Activated CD4-positive, alpha-beta T cell treated with anti-CD3 and anti-CD28 coated beads for 36 hours (primary cell): ENCODE data around the gene NAT9. TPM values are rescaled to one million over a fixed set of nuclear protein-coding genes. Genes with fewer than 3 reads are reported as not detected.

ENCODE experiments used
- ATAC-seq: fragments of 200-7000 bp; cut with Tn5 transposase; one replicate; pipeline ENCODE4 v1.10.0; 2021; ENCODE audit warnings: mild to moderate bottlenecking, moderate library complexity
- CTCF ChIA-PET: fragments of 350-600 bp; sonication (Branson Sonifier 250); formaldehyde crosslinking; loops from one replicate; lab custom pipeline; 2021; ENCODE audit warnings: antibody characterized with exemption; lab: Charles Lee
- POLR2A ChIA-PET: fragments of 350-600 bp; sonication (Branson Sonifier 250); formaldehyde crosslinking; loops from one replicate; lab custom pipeline; 2021; ENCODE audit warnings: antibody characterized with exemption, inconsistent platforms; lab: Charles Lee
- DNase-seq: peaks from one replicate; pipeline ENCODE4 v3.0.0-alpha.2; 2020
- H3K27ac Mint-ChIP-seq: one replicate; pipeline ENCODE4 v1.8.0; 2021; ENCODE audit warnings: mixed read lengths
- H3K27me3 Mint-ChIP-seq: one replicate; pipeline ENCODE4 v1.8.0; 2021; ENCODE audit warnings: mixed read lengths
- H3K36me3 Mint-ChIP-seq: one replicate; pipeline ENCODE4 v1.8.0; 2021; ENCODE audit warnings: low read depth, mixed read lengths
- H3K4me1 Mint-ChIP-seq: one replicate; pipeline ENCODE4 v1.8.0; 2021; ENCODE audit warnings: mixed read lengths
- H3K4me3 Mint-ChIP-seq: one replicate; pipeline ENCODE4 v1.8.0; 2021; ENCODE audit warnings: mild to moderate bottlenecking, moderate library complexity, mixed read lengths
- H3K9me3 Mint-ChIP-seq: one replicate; pipeline ENCODE4 v1.8.0; 2021; ENCODE audit warnings: low read depth, mixed read lengths
- intact Hi-C, 2 experiments: fragments of 100-400 bp; cut with DNase I in 1 of 2; cut with micrococcal nuclease in 1 of 2; formaldehyde crosslinking; loops; one replicate each; pipeline versions ENCODE4 v1.14.2 to v1.15.1; 2022 to 2024; cut with DNase I, micrococcal nuclease
- total RNA-seq, 2 experiments: library from RNA; stranded (reverse); gene quantifications; one replicate each; pipeline ENCODE4 v1.2.3, GENCODE V29; 2021

The NAT9 gene
- total RNA-seq, 2 experiments from 2014 or later = 23.7 to 39.6 TPM

GRCh38 chr17:74739227-74739831 lies 36.8 kb downstream of the NAT9 start:
- CTCF ChIA-PET = interaction anchor here (0.6 to 4.5 kb wide), 9 partner anchors 7 to 777 kb away, joined by 3 to 103 read pairs (median 6); partner anchors contain the start of gene TSEN54
- Mint-ChIP-seq H3K27ac (peak overlapping the region; percentile 79), H3K4me1 (peaks cover 75% of the 10 kb centered on the region), H3K4me3 (no peak overlapping the region), H3K36me3 (no peaks in the 10 kb centered on the region), H3K9me3 (no peaks in the 10 kb centered on the region), H3K27me3 (no peaks in the 10 kb centered on the region)
- ATAC-seq (no peak), DNase-seq (peak; percentile 50)
- POLR2A ChIA-PET = interaction anchor here (0.9 kb wide), 2 partner anchors 12 to 17 kb away, joined by 3 to 6 read pairs; no protein-coding TSS in a partner anchor
- intact Hi-C loops = loop anchor here (5.0 to 10.0 kb wide), 2 partner anchors 172 to 365 kb away; partner anchors contain the start of gene CD300H (in 1 of the 2)

GRCh38 chr17:74738051-74738996 lies 37.8 kb downstream of the NAT9 start:
- ChIA-PET CTCF (interaction anchor here (0.6 to 4.5 kb wide), 23 partner anchors 8 to 233 kb away, joined by 3 to 103 read pairs (median 6); partner anchors contain the start of gene FDXR), POLR2A (interaction anchor here (0.6 to 1.4 kb wide), 9 partner anchors 9 to 135 kb away, joined by 3 to 6 read pairs (median 3); partner anchors contain the start of gene NAT9)
- Mint-ChIP-seq H3K4me1 (peaks cover 65% of the 10 kb centered on the region), H3K27me3 (no peaks in the 10 kb centered on the region), H3K36me3 (no peaks in the 10 kb centered on the region), H3K27ac (peak overlapping the region; percentile 79), H3K4me3 (peak overlapping the region; percentile 68), H3K9me3 (no peaks in the 10 kb centered on the region)
- DNase-seq (peak; percentile 88), ATAC-seq (peak; percentile 84)
- intact Hi-C loops = loop anchor here (5.0 to 10.0 kb wide), 2 partner anchors 171 to 364 kb away; partner anchors contain the start of gene CD300H (in 1 of the 2)

- Mint-ChIP-seq H3K4me3 (peak overlapping the region; percentile 68), H3K36me3 (no peaks in the 10 kb centered on the region), H3K9me3 (no peaks in the 10 kb centered on the region), H3K27me3 (no peaks in the 10 kb centered on the region), H3K4me1 (peaks cover 57% of the 10 kb centered on the region), H3K27ac (peak overlapping the region; percentile 79)
- peak; percentile 70 for DNase-seq
- intact Hi-C loops = loop anchor here (1.0 to 10.0 kb wide), 3 partner anchors 80 to 363 kb away; partner anchors contain the start of gene CD300H (in 1 of the 2)
- ChIA-PET POLR2A (interaction anchor here (0.6 to 1.4 kb wide), 6 partner anchors 22 to 136 kb away, joined by 3 read pairs; partner anchors contain the start of gene NAT9), CTCF (interaction anchor here (0.6 to 4.5 kb wide), 23 partner anchors 9 to 359 kb away, joined by 3 to 103 read pairs (median 6); partner anchors contain the start of gene FDXR)
- ATAC-seq = peak; percentile 21
Measured at GRCh38 chr17:74737299-74738050, 38.7 kb downstream of the NAT9 start.

GRCh38 chr17:74736513-74737298 lies 39.4 kb downstream of the NAT9 start, which contains the start of gene RAB37:
Gene RAB37, plus strand, starts transcription at chr17:74737256. Its CDS starts 17 bp downstream, at chr17:74737273.
- Mint-ChIP-seq H3K9me3 (no peaks in the 10 kb centered on the region), H3K36me3 (no peaks in the 10 kb centered on the region), H3K4me1 (peaks cover 49% of the 10 kb centered on the region), H3K4me3 (peak within 1 kb of the TSS; percentile 68), H3K27me3 (no peaks in the 10 kb centered on the region), H3K27ac (peak within 1 kb of the TSS; percentile 79)
- CTCF ChIA-PET = interaction anchor here (0.6 to 4.5 kb wide), 31 partner anchors 9 to 762 kb away, joined by 3 to 103 read pairs (median 4); partner anchors contain the start of gene FDXR
- ATAC-seq (peak; percentile 19), DNase-seq (peak; percentile 65)
- POLR2A ChIA-PET = interaction anchor here (0.5 to 1.4 kb wide), 4 partner anchors 38 to 108 kb away, joined by 3 to 6 read pairs (median 3); no protein-coding TSS in a partner anchor
- intact Hi-C loops = loop anchor here (1.0 to 10.0 kb wide), 3 partner anchors 79 to 362 kb away; partner anchors contain the start of gene CD300H (in 1 of the 2)

- ChIA-PET CTCF (interaction anchor here (0.6 kb wide), 1 partner anchor 209 kb away, joined by 3 read pairs; no protein-coding TSS in a partner anchor), POLR2A (no interaction called here)
- Mint-ChIP-seq H3K36me3 (no peaks in the 10 kb centered on the region), H3K9me3 (no peaks in the 10 kb centered on the region), H3K27ac (no peak overlapping the region), H3K27me3 (no peaks in the 10 kb centered on the region), H3K4me3 (no peak overlapping the region), H3K4me1 (peaks cover 37% of the 10 kb centered on the region)
- intact Hi-C loops = loop anchor here in 1 of 2 experiments (10.0 kb wide), 1 partner anchor 359 kb away; no protein-coding TSS in a partner anchor
- DNase-seq (no peak), ATAC-seq (no peak)
Measured at GRCh38 chr17:74734256-74734655, 41.9 kb downstream of the NAT9 start.

- ATAC-seq = no peak
Measured at GRCh38 chr17:74733365-74734122, 42.6 kb downstream of the NAT9 start.

GRCh38 chr17:74732042-74732867 lies 43.9 kb downstream of the NAT9 start:
- ChIA-PET POLR2A (no interaction called here), CTCF (interaction anchor here (0.5 kb wide), 1 partner anchor 178 kb away, joined by 4 read pairs; no protein-coding TSS in a partner anchor)
- H3K4me1 Mint-ChIP-seq = peaks cover 18% of the 10 kb centered on the region
- intact Hi-C loops = loop anchor here in 1 of 2 experiments (10.0 kb wide), 1 partner anchor 357 kb away; no protein-coding TSS in a partner anchor
- H3K4me3 Mint-ChIP-seq = no peak overlapping the region
- no peaks in the 10 kb centered on the region for H3K36me3 Mint-ChIP-seq
- no peaks in the 10 kb centered on the region for H3K9me3 Mint-ChIP-seq
- ATAC-seq (no peak), DNase-seq (no peak)
- no peaks in the 10 kb centered on the region for H3K27me3 Mint-ChIP-seq
- H3K27ac Mint-ChIP-seq = no peak overlapping the region

More at GRCh38 chr17:74733365-74734122, 42.6 kb downstream of the NAT9 start:
- Mint-ChIP-seq H3K27me3 (no peaks in the 10 kb centered on the region), H3K9me3 (no peaks in the 10 kb centered on the region), H3K4me1 (peaks cover 30% of the 10 kb centered on the region), H3K27ac (no peak overlapping the region), H3K4me3 (no peak overlapping the region), H3K36me3 (no peaks in the 10 kb centered on the region)
- intact Hi-C loops = loop anchor here in 1 of 2 experiments (10.0 kb wide), 1 partner anchor 359 kb away; no protein-coding TSS in a partner anchor
- ChIA-PET CTCF (no interaction called here), POLR2A (no interaction called here)
- peak; percentile 31 for DNase-seq

GRCh38 chr17:74731347-74731605 lies 44.9 kb downstream of the NAT9 start:
- no peaks in the 10 kb centered on the region for H3K9me3 Mint-ChIP-seq
- intact Hi-C loops = loop anchor here in 1 of 2 experiments (10.0 kb wide), 1 partner anchor 356 kb away; no protein-coding TSS in a partner anchor
- H3K4me3 Mint-ChIP-seq = no peak overlapping the region
- ChIA-PET CTCF (no interaction called here), POLR2A (no interaction called here)
- no peak for DNase-seq
- ATAC-seq = no peak
- no peaks in the 10 kb centered on the region for H3K27me3 Mint-ChIP-seq
- no peak overlapping the region for H3K27ac Mint-ChIP-seq
- H3K36me3 Mint-ChIP-seq = no peaks in the 10 kb centered on the region
- H3K4me1 Mint-ChIP-seq = peaks cover 15% of the 10 kb centered on the region
